ENCODE measurements around the gene KCTD16. TPM values are rescaled to one million over a fixed set of nuclear protein-coding genes. Genes with fewer than 3 reads are reported as not detected.

The KCTD16 gene
- total RNA-seq, 2 experiments from 2014 or later = not detected

DNA sequence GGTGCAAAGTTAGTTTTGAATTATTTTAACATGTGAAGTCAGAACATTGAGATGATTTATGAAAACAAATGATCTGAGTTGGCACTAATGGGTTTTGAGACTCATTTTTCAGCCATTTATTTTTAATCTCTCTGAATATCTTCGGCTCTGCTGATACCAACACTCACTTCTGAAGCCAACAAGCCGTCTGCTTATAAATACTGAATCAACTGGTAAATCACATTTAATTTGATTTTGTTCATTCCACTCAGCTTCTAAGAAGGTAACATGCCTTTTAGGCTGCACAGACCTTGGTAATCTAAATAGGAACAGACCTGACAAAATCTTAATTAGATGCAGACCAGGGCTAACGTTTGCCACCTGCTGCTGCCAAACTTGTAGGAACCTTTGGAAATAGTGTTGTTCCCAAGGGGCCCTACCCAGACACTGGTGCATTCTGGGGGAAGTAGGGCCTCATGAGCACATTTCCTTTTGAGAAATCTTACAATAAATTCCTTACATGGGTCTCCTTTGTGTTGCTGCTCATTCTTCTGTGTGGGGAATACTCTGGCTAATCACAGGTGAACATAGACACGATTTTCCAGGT lies 182.2 kb downstream of the KCTD16 start:
- Mint-ChIP-seq H3K36me3 (ENCODE audit: low read depth) (no peaks in the 10 kb centered on the region), H3K9me3 (no peaks in the 10 kb centered on the region)
- POLR2A ChIA-PET = no interaction called here

DNA sequence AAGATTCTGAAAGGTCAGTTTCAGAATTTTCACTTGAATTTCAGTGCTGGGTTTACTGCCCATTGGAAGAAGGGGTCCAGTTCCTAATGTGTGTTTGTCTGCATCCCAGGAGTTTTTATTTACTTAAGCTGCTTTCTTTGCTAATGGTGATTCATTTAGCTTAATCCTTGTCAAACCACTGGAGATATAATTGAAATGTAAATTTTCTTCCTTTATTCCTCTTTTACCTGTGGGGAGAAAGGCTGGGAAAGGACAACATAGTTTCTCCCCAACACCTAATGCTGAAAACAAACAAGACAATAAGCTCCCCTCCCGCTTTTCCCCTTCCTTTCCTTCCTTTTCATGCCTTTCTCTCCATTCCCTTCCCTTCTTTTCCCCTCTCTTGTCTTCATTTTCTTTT lies 185.8 kb downstream of the KCTD16 start:
- Mint-ChIP-seq H3K4me3 (no peak overlapping the region), H3K4me1 (no peaks in the 10 kb centered on the region), H3K27ac (no peak overlapping the region), H3K27me3 (no peaks in the 10 kb centered on the region), H3K9me3 (peaks cover 3% of the 10 kb centered on the region), H3K36me3 (ENCODE audit: low read depth) (no peaks in the 10 kb centered on the region)
- DNase-seq = no peak
- ChIA-PET CTCF (no interaction called here), POLR2A (no interaction called here)

More for the DNA sequence above, 182.2 kb downstream of the KCTD16 start:
- no peak for DNase-seq
- Mint-ChIP-seq H3K4me3 (no peak overlapping the region), H3K4me1 (no peaks in the 10 kb centered on the region), H3K27me3 (no peaks in the 10 kb centered on the region), H3K27ac (no peak overlapping the region)
- CTCF ChIA-PET = no interaction called here

DNA sequence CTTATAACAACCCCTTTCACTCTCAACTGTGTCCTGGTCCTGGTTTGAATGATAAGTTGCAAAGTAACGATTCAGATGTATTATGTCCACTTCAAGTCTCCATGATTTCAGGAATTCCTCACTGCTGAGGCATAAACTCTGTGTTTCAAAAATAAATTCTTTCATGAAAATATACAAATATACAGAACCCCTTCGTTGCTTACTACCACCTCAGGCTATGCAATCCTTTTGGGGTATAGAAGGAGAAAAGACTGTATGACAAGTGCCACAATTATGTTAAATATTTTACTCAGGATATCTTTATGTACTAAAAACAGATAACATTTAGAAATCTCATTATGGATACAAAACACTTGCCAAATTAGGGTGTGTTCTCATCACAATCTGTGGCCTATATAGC lies 190.7 kb downstream of the KCTD16 start:
- no peak overlapping the region for H3K4me3 Mint-ChIP-seq
- H3K9me3 Mint-ChIP-seq = peaks cover 3% of the 10 kb centered on the region
- H3K4me1 Mint-ChIP-seq = no peaks in the 10 kb centered on the region
- no peak for DNase-seq
- no peak overlapping the region for H3K27ac Mint-ChIP-seq
- CTCF ChIA-PET = no interaction called here
- POLR2A ChIA-PET = no interaction called here
- no peaks in the 10 kb centered on the region for H3K27me3 Mint-ChIP-seq
- H3K36me3 Mint-ChIP-seq (ENCODE audit: low read depth) = no peaks in the 10 kb centered on the region

GRCh38 chr5:144365885-144366284 lies 195.2 kb downstream of the KCTD16 start:
- peaks cover 3% of the 10 kb centered on the region for H3K9me3 Mint-ChIP-seq
- CTCF ChIA-PET = no interaction called here
- POLR2A ChIA-PET = no interaction called here
- no peak overlapping the region for H3K27ac Mint-ChIP-seq
- no peak for DNase-seq
- H3K4me3 Mint-ChIP-seq = no peak overlapping the region
- H3K27me3 Mint-ChIP-seq = no peaks in the 10 kb centered on the region
- H3K4me1 Mint-ChIP-seq = no peaks in the 10 kb centered on the region
- no peaks in the 10 kb centered on the region for H3K36me3 Mint-ChIP-seq (ENCODE audit: low read depth)

DNA sequence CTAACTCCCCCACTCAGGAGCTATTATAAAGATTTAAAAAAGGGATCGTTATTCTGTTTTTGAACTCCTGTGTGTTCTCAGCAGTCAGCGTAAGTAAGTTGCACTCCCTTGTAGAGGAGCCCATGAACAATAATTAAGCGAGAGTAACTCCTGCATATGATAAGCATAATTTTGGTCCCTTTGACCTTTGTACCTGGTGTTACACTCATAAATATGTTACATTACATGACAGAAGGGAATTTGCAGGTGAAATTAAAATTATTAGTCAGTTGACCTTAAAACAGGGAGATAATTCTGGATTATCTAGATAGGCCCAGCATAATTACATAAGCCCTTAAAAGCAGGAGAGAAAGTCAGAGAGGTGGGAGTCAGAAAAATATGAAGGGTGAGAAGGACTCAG lies 197.3 kb downstream of the KCTD16 start:
- no peak overlapping the region for H3K27ac Mint-ChIP-seq
- ChIA-PET CTCF (no interaction called here), POLR2A (no interaction called here)
- no peaks in the 10 kb centered on the region for H3K9me3 Mint-ChIP-seq
- H3K4me3 Mint-ChIP-seq = no peak overlapping the region
- no peak for DNase-seq
- no peaks in the 10 kb centered on the region for H3K27me3 Mint-ChIP-seq
- H3K4me1 Mint-ChIP-seq = no peaks in the 10 kb centered on the region
- H3K36me3 Mint-ChIP-seq (ENCODE audit: low read depth) = no peaks in the 10 kb centered on the region

GRCh38 chr5:144368556-144368955 lies 197.9 kb downstream of the KCTD16 start:
- no peak overlapping the region for H3K27ac Mint-ChIP-seq
- DNase-seq = no peak
- H3K27me3 Mint-ChIP-seq = no peaks in the 10 kb centered on the region
- no peaks in the 10 kb centered on the region for H3K4me1 Mint-ChIP-seq
- ChIA-PET POLR2A (no interaction called here), CTCF (no interaction called here)
- H3K4me3 Mint-ChIP-seq = no peak overlapping the region
- no peaks in the 10 kb centered on the region for H3K9me3 Mint-ChIP-seq
- H3K36me3 Mint-ChIP-seq (ENCODE audit: low read depth) = no peaks in the 10 kb centered on the region

- no peaks in the 10 kb centered on the region for H3K9me3 Mint-ChIP-seq
- POLR2A ChIA-PET = no interaction called here
- CTCF ChIA-PET = no interaction called here
Measured at GRCh38 chr5:144369006-144369405, 198.3 kb downstream of the KCTD16 start.

GRCh38 chr5:144370273-144370672 lies 199.6 kb downstream of the KCTD16 start:
- ChIA-PET CTCF (no interaction called here), POLR2A (no interaction called here)
- Mint-ChIP-seq H3K4me3 (no peak overlapping the region), H3K27ac (no peak overlapping the region), H3K36me3 (ENCODE audit: low read depth) (no peaks in the 10 kb centered on the region), H3K27me3 (no peaks in the 10 kb centered on the region), H3K4me1 (no peaks in the 10 kb centered on the region), H3K9me3 (no peaks in the 10 kb centered on the region)
- no peak for DNase-seq

More at GRCh38 chr5:144369006-144369405, 198.3 kb downstream of the KCTD16 start:
- Mint-ChIP-seq H3K4me1 (no peaks in the 10 kb centered on the region), H3K27me3 (no peaks in the 10 kb centered on the region), H3K27ac (no peak overlapping the region), H3K36me3 (ENCODE audit: low read depth) (no peaks in the 10 kb centered on the region), H3K4me3 (no peak overlapping the region)
- no peak for DNase-seq

- Mint-ChIP-seq H3K27me3 (no peaks in the 10 kb centered on the region), H3K9me3 (peaks cover 2% of the 10 kb centered on the region), H3K36me3 (ENCODE audit: low read depth) (no peaks in the 10 kb centered on the region), H3K4me1 (no peaks in the 10 kb centered on the region), H3K27ac (no peak overlapping the region), H3K4me3 (no peak overlapping the region)
- DNase-seq = no peak
- CTCF ChIA-PET = no interaction called here
- POLR2A ChIA-PET = no interaction called here
Measured at GRCh38 chr5:144374637-144375036, 204.0 kb downstream of the KCTD16 start.

DNA sequence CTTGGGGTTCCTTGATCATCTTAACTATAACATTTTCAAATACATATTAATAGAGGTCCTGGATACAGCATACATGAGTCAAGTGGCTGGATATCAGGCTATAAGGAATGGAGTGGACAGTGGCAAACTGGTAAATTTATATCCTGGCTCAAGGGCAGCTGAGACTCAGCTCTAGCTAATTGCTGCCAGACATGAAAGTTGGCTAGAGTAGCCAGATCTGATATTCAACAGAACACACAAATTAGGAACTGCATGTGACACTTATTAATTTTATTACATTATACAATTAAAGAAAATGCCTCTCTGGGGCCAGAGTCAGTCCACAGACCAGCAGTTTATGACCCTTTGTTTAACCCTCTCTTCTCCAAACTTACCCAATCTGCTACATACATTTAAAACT lies 206.5 kb downstream of the KCTD16 start:
- Mint-ChIP-seq H3K4me3 (no peak overlapping the region), H3K36me3 (ENCODE audit: low read depth) (no peaks in the 10 kb centered on the region), H3K9me3 (peaks cover 2% of the 10 kb centered on the region), H3K4me1 (no peaks in the 10 kb centered on the region), H3K27me3 (no peaks in the 10 kb centered on the region), H3K27ac (no peak overlapping the region)
- CTCF ChIA-PET = no interaction called here
- DNase-seq = no peak
- POLR2A ChIA-PET = no interaction called here

GRCh38 chr5:144378681-144379080 lies 208.0 kb downstream of the KCTD16 start:
- no peaks in the 10 kb centered on the region for H3K4me1 Mint-ChIP-seq
- H3K9me3 Mint-ChIP-seq = peaks cover 2% of the 10 kb centered on the region
- H3K4me3 Mint-ChIP-seq = no peak overlapping the region
- H3K27me3 Mint-ChIP-seq = no peaks in the 10 kb centered on the region
- ChIA-PET CTCF (no interaction called here), POLR2A (no interaction called here)
- DNase-seq = no peak
- no peak overlapping the region for H3K27ac Mint-ChIP-seq
- no peaks in the 10 kb centered on the region for H3K36me3 Mint-ChIP-seq (ENCODE audit: low read depth)

- ChIA-PET CTCF (no interaction called here), POLR2A (no interaction called here)
- Mint-ChIP-seq H3K27ac (no peak overlapping the region), H3K4me1 (no peaks in the 10 kb centered on the region), H3K36me3 (ENCODE audit: low read depth) (no peaks in the 10 kb centered on the region), H3K27me3 (no peaks in the 10 kb centered on the region), H3K4me3 (no peak overlapping the region), H3K9me3 (no peaks in the 10 kb centered on the region)
- DNase-seq = no peak
Measured at GRCh38 chr5:144385597-144385996, 214.9 kb downstream of the KCTD16 start.

DNA sequence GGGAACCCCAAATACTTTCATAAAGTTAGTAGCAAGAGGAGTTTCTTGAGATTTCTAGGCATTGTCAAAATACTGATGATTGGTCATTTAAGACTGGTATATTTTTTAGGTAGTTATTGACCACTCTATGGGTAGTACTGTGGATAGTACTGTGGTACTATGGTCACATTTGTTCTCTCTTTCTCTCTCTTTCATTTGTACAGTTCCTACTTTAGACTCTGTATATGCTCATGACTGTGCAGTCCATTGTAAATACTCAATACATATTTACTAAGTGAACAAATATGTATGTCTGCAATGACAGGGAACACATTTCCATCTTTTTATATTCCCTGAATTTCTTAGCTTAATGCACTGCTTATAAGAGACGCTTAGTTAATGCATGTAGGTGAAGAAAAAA lies 215.6 kb downstream of the KCTD16 start:
- no peak for DNase-seq
- Mint-ChIP-seq H3K4me1 (no peaks in the 10 kb centered on the region), H3K27me3 (no peaks in the 10 kb centered on the region), H3K9me3 (no peaks in the 10 kb centered on the region), H3K36me3 (ENCODE audit: low read depth) (no peaks in the 10 kb centered on the region), H3K4me3 (no peak overlapping the region), H3K27ac (no peak overlapping the region)
- CTCF ChIA-PET = no interaction called here
- POLR2A ChIA-PET = no interaction called here

DNA sequence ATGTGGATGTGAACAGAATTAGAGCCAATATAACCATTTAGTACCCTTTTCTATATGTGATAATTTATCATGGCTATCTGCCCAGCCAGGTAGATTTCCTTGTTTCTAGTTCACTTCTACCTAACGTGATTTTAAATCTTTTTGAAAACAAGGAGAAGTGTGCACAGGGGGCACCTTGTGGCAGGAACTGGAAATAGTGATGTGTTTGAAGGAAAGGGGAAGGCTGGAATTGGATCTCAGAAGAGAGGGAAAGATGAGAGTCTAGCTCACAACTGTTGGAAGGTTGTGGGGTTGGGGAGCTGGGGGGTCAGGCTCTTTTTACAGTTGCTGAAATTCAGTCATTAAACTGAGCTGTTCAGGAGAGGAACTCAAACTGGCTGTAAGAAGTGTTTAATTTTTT lies 219.5 kb downstream of the KCTD16 start:
- CTCF ChIA-PET = no interaction called here
- Mint-ChIP-seq H3K36me3 (ENCODE audit: low read depth) (no peaks in the 10 kb centered on the region), H3K27ac (no peak overlapping the region), H3K4me3 (no peak overlapping the region), H3K27me3 (no peaks in the 10 kb centered on the region), H3K9me3 (no peaks in the 10 kb centered on the region), H3K4me1 (no peaks in the 10 kb centered on the region)
- POLR2A ChIA-PET = no interaction called here
- DNase-seq = no peak

DNA sequence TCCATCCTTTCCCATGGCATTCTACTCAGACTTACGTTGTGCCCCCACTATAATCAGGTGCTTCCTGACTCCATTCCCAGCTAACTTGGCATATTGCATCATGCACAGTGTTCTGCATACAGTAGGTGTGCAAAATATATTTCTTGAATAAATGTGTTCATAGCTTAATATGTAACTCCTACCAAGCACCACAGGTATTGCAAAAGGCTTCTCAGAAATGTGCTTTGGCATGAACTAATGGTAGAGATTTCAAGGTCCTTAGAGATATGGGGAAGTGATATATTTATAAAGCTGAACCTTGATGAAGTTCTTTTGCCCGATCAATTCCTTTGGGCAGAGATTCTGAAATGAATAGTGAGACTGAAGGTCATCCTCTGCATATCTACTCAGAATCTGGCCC lies 220.4 kb downstream of the KCTD16 start:
- Mint-ChIP-seq H3K36me3 (ENCODE audit: low read depth) (no peaks in the 10 kb centered on the region), H3K27ac (no peak overlapping the region), H3K9me3 (no peaks in the 10 kb centered on the region), H3K27me3 (no peaks in the 10 kb centered on the region), H3K4me3 (no peak overlapping the region), H3K4me1 (no peaks in the 10 kb centered on the region)
- no peak for DNase-seq
- POLR2A ChIA-PET = no interaction called here
- CTCF ChIA-PET = no interaction called here
